WERI-Rb-1 (cell line): ENCODE data around the gene PLA2G6.

ENCODE experiments used
- DNase-seq: peaks from one replicate; pipeline ENCODE4 v3.0.0-alpha.2; 2020
- H3K27ac ChIP-seq: fragments of 250-450 bp; sonication (Bioruptor Pico); 2 replicates; pipeline ENCODE4 v1.5.1; 2020; ENCODE audit warnings: mild to moderate bottlenecking, moderate library complexity
- H3K27me3 ChIP-seq: fragments of 250-450 bp; sonication (Bioruptor Pico); 2 replicates; pipeline ENCODE4 v1.5.1; 2021; ENCODE audit warnings: mild to moderate bottlenecking, low read depth, moderate library complexity; ENCODE audit not compliant: insufficient read depth, severe bottlenecking
- H3K36me3 ChIP-seq: fragments of 250-450 bp; sonication (Bioruptor Pico); 2 replicates; pipeline ENCODE4 v1.5.1; 2020; ENCODE audit warnings: mild to moderate bottlenecking, moderate library complexity
- H3K4me3 ChIP-seq: 2 replicates; pipeline ENCODE4 v1.5.1; 2011; ENCODE audit warnings: low read depth, mild to moderate bottlenecking, control low read depth, low read length
- H3K9me3 ChIP-seq: fragments of 250-450 bp; sonication (Bioruptor Pico); 2 replicates; pipeline ENCODE4 v1.5.1; 2021; ENCODE audit warnings: mild to moderate bottlenecking, moderate library complexity; ENCODE audit not compliant: severe bottlenecking
- CTCF ChIP-seq: IDR thresholded peaks from 2 replicates; pipeline ENCODE4 v1.5.1; 2011; ENCODE audit warnings: low read depth, mild to moderate bottlenecking, control low read depth, inconsistent platforms, low read length

The PLA2G6 gene

GRCh38 chr22:38110008-38110862 is 71.4 kb downstream of the PLA2G6 start, which contains the start of gene BAIAP2L2:
BAIAP2L2 (minus strand) TSS chr22:38110684; CDS start chr22:38110525, 159 bp downstream.
- no peaks in the 10 kb centered on the region for H3K27me3 ChIP-seq
- H3K4me3 ChIP-seq: no peak within 1 kb of the TSS
- no peaks in the 10 kb centered on the region for H3K9me3 ChIP-seq
- no peaks in the 10 kb centered on the region; the same call in 1 of the 2 replicates for H3K36me3 ChIP-seq
- no peak within 1 kb of the TSS for H3K27ac ChIP-seq
- no peak for DNase-seq
- TF ChIP-seq CTCF: no peak

- Histone ChIP-seq H3K27me3 (no peaks in the 10 kb centered on the region), H3K4me3 (no peak overlapping the region), H3K9me3 (no peaks in the 10 kb centered on the region), H3K27ac (no peak overlapping the region), H3K36me3 (no peaks in the 10 kb centered on the region; the same call in 1 of the 2 replicates)
- TF ChIP-seq CTCF: no peak
- no peak for DNase-seq
Measured at GRCh38 chr22:38109371-38110001, 72.1 kb downstream of the PLA2G6 start.

- H3K36me3 ChIP-seq: no peaks in the 10 kb centered on the region; the same call in 1 of the 2 replicates
- no peaks in the 10 kb centered on the region for H3K9me3 ChIP-seq
- TF ChIP-seq CTCF: no peak
- no peak overlapping the region for H3K4me3 ChIP-seq
- DNase-seq: no peak
- H3K27ac ChIP-seq: no peak overlapping the region
- no peaks in the 10 kb centered on the region for H3K27me3 ChIP-seq
Measured at GRCh38 chr22:38108561-38109319, 72.9 kb downstream of the PLA2G6 start.

GRCh38 chr22:38107692-38108515 is 73.7 kb downstream of the PLA2G6 start:
- no peaks in the 10 kb centered on the region for H3K9me3 ChIP-seq
- H3K27ac ChIP-seq: no peak overlapping the region
- no peak overlapping the region for H3K4me3 ChIP-seq
- no peaks in the 10 kb centered on the region for H3K36me3 ChIP-seq
- no peaks in the 10 kb centered on the region for H3K27me3 ChIP-seq
- TF ChIP-seq CTCF: no peak
- DNase-seq: no peak
